GM21360 (cell line): ENCODE results near the gene RBM15B.
A peak's percentile ranks its signal among the peaks of the same experiment; 100 is the strongest.
"Not testable (repeated sequence)": the region's sequence is repeated elsewhere in the genome, so short reads cannot be mapped to it uniquely, and the experiment has no call there.

Experiments
- ATAC-seq: cut with Tn5 transposase; IDR thresholded peaks from one replicate; pipeline ENCODE4 v1.9.1; 2021; ENCODE audit warnings: mild to moderate bottlenecking, moderate library complexity; ENCODE audit not compliant: unreplicated experiment

The RBM15B gene, protein sequence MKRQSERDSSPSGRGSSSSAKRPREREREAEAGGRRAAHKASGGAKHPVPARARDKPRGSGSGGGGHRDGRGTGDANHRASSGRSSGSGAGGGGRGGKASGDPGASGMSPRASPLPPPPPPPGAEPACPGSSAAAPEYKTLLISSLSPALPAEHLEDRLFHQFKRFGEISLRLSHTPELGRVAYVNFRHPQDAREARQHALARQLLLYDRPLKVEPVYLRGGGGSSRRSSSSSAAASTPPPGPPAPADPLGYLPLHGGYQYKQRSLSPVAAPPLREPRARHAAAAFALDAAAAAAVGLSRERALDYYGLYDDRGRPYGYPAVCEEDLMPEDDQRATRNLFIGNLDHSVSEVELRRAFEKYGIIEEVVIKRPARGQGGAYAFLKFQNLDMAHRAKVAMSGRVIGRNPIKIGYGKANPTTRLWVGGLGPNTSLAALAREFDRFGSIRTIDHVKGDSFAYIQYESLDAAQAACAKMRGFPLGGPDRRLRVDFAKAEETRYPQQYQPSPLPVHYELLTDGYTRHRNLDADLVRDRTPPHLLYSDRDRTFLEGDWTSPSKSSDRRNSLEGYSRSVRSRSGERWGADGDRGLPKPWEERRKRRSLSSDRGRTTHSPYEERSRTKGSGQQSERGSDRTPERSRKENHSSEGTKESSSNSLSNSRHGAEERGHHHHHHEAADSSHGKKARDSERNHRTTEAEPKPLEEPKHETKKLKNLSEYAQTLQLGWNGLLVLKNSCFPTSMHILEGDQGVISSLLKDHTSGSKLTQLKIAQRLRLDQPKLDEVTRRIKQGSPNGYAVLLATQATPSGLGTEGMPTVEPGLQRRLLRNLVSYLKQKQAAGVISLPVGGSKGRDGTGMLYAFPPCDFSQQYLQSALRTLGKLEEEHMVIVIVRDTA

DNA sequence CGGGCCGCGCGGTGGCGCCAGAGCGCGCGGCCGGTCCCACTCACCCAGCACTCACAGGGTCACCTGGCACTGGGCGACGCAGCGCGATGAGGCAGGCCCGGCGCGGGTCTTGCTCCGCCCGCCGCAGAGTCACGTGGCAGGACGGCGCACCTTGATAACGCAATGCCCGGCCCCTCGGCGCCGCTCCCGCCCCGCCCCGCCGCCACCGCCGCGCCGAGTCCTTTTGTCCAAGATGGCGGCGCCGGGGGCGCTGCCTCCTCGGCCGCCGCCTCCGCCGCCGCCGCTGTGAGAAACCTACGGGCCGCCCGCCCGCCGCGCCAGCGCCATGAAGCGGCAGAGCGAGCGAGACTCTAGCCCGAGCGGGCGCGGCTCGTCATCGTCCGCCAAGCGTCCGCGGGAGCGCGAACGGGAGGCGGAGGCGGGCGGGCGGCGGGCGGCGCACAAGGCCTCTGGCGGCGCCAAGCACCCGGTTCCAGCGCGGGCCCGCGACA lies at the start of gene RBM15B:
Gene RBM15B (plus strand): TSS at position 211 of the 491 bp plus-strand sequence. CDS start 115 bp downstream, at position 326.
- ATAC-seq: peak; percentile 83

- ATAC-seq: no peak
Observed at GRCh38 chr3:51343918-51344687, 47.0 kb upstream of the RBM15B start.

DNA sequence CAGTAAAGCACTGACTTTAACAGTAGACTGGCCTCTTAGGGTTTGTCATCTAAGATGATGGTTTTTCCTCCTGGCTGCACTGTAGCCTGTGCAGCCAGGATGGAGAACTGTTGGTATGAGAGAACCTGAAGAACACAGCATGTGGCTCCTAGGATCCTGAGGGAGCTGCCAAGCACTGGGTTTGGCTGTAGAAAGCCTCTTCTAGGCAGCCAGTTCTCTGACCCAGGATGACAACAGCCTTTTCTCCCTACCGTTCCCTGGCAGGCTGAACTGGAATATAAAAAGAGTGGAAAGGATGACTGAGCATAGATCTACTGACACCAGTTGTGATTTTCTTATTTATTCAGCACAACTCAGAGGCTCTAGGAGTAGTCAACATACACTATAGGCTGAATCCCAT lies 40.3 kb upstream of the RBM15B start:
- no peak for ATAC-seq

DNA sequence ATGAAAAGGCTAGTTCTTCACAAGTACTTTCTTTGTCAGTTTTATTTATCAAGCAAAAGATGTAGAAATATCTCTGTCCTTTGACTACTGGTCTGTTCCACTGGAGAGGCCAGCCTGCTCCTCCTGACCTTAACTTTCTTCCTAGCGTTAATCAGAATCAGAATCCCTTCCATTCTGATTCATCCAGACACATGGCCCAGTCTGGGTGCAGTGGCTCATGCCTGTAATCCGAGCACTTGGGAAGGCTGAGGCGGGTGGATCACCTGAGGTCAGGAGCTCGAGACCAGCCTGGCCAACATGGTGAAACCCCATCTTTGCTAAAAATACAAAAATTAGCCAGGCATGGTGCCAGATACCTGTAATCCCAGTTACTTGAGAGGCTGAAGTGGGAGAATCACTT lies 38.0 kb upstream of the RBM15B start:
- no peak for ATAC-seq

- ATAC-seq: no peak
Observed at GRCh38 chr3:51353691-51354090, 37.4 kb upstream of the RBM15B start.

- ATAC-seq: no peak
Observed at GRCh38 chr3:51354172-51354571, 36.9 kb upstream of the RBM15B start.

- no peak for ATAC-seq
Observed at GRCh38 chr3:51354731-51355615, 36.1 kb upstream of the RBM15B start.

- no peak for ATAC-seq
Observed at GRCh38 chr3:51355891-51356578, 35.0 kb upstream of the RBM15B start.

DNA sequence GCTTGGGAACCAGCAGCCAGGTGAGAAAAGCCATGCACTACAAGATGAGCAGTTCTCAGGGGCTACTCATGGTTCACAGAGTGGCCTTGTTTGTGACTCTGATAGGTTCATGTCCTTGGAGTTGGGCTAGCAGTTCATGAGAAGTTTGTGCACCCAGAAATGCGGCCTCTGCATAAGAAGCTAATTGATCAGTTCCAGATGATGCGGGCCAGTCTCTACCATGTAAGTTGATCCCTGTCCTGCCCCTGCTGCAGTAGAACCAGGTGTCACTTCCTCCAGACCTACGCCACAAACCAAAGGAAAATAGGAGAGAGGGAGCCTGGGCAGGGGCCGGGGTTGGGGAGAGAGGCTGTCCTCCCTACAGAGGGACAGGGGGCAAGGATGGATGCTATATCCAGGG lies 33.2 kb upstream of the RBM15B start:
- no peak for ATAC-seq

DNA sequence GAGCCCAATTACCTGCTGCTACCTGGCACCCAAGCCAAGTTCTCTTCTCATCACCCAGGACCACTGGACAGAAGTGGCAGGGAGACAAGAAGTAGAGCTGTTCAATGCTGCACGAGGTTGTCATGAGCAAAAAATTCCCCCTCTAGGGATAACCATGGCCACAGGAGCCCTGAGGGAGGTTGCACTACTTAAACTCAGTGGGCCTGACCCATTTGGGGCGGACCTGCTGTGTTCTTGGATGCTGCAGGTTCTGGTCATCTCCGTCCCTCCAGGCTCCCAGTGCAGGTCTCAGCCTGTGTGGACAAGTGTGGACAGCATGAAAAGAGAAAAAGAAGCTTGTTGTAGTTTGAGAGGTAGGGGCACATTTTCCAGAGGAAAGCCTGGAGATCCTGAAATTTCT lies 32.1 kb upstream of the RBM15B start:
- ATAC-seq: no peak

- ATAC-seq: no peak
Observed at GRCh38 chr3:51360806-51361205, 30.3 kb upstream of the RBM15B start.

- ATAC-seq: no peak
Observed at GRCh38 chr3:51361746-51362145, 29.3 kb upstream of the RBM15B start.

GRCh38 chr3:51362476-51362875 lies 28.6 kb upstream of the RBM15B start:
- no peak for ATAC-seq

DNA sequence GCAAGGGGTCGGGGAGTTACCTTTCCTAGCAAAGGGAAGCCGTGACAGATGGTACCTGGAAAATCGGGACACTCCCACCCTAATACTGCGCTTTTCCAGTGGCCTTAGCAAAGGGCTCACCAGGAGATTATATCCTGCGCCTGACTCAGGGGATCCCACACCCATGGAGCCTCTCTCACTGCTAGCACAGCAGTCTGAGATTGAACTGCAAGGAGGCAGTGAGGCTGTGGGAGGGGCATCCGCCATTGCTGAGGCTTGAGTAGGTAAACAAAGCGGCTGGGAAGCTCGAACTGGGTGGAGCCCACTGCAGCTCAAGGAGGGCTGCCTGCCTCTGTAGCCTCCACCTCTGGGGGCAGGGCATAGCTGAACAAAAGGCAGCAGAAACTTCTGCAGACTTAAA lies 22.8 kb upstream of the RBM15B start:
- ATAC-seq: not testable (repeated sequence)

GRCh38 chr3:51371943-51372557 lies 19.0 kb upstream of the RBM15B start:
- no peak for ATAC-seq

- ATAC-seq: no peak
Observed at GRCh38 chr3:51373658-51374421, 17.2 kb upstream of the RBM15B start.

DNA sequence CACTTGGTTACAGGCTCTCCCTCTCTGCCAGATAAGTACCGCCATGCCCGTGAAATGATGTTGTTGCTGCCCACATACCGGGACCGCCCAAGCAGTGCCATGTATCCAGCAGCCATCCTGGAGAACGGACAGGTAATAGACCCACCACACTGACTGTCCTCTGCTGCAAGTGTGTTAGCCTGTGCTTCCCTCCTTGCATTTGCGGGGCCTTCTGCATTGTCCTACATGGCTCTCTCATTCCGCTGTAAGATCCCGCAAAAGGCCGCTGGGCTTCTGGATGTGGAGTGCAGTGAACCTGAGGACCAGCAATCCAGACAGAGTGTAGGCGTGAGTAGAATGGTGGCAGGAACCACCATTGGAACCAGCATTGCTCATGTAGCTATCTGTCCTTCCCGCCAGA lies 16.6 kb upstream of the RBM15B start:
- no peak for ATAC-seq

- no peak for ATAC-seq
Observed at GRCh38 chr3:51375136-51375535, 15.9 kb upstream of the RBM15B start.
